Stimulated activated CD8-positive, alpha-beta memory T cell treated with anti-CD3 and anti-CD28 coated beads, Interleukin-4, amount 100 ng/mL, for 4 hours (primary cell): ENCODE results near the gene EFCC1.
"Not testable (repeated sequence)": the region's sequence is repeated elsewhere in the genome, so short reads cannot be mapped to it uniquely, and the experiment has no call there.

ENCODE experiments used
- DNase-seq, 2 donors: peaks; one replicate each; pipeline ENCODE4 v3.0.0-alpha.2; 2020; ENCODE audit warnings: low read depth in 2 of 2, low spot score in 1 of 2

The EFCC1 gene

GRCh38 chr3:129069313-129070085 is 68.4 kb downstream of the EFCC1 start:
- not testable (repeated sequence) for DNase-seq

DNA sequence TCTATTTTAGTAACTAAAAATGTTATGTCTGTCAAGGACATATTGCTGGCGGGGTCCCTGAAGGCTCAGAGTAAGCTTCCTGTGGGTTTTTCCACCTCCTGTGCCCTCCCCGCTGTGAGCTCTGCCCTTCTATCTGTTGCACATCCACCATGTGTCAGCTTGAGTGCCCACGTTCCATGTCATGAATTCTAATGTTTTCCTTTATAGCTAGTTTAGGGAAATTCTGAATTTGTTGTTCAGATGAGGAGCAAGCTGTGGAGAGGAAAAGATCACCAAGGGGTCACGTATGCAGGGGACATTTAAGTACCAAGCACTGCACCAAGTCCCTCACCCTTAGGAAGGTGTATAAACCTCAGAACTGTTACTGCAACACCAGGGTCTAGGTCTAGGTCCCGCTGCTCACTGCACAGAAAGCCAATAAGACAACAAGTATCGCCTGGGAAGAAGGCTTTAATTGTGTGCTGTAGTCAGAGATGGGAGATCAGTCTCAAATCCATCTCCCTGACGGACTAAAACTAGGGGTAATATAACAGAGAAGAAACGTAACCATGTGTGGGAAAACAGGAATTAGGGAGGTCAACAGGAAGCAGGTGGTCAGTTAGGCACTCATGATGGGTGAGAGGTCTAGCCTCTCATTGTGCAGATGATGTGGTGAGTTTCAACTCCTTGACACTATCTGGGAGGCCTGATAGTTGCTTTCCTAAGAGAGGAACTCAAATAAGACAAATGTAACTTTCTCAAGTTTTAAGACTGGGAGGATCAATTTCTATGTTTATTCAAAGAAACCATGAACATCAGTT is 69.2 kb downstream of the EFCC1 start:
- DNase-seq, result no peak

DNA sequence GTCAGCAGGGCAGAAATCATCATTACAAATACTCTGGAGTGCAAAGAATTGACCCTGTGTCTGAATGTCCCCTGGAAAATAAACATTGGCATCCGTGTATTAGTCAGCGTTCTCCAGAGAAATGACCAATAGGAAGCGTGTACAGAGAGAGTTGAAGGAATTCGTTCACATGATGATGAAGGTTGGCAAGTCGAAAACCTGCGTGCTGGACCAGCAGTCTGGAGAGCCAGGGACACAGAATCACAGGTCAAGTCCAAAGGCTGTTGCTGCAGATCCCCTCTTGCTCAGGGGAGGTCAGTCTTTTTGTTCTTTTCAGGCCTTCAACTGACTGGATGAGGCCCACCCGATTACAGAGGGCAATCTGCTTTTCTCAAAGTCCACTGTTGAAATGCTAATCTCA is 76.1 kb downstream of the EFCC1 start:
- no peak for DNase-seq

GRCh38 chr3:129078510-129078909 is 77.4 kb downstream of the EFCC1 start:
- DNase-seq, result no peak

DNA sequence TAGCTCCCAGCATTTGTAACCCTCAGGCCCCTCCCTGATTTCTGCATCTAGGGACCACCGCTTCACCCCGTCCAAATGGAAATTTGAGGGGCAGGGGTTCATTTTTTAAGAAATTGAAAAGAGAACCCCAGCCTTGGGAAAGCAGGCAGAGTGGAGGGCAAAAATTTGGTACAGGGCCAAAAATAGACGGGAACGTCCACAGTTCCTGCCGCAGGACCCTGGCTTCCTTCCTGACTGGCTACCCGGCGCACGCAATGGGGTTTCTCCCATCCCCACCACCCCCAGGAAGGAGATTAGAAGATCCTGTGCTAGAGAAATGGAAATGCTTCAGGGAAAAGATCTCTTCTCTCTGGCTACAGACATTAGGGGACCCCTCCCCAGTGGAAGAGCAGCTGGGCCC is 80.4 kb downstream of the EFCC1 start:
- no peak for DNase-seq

DNA sequence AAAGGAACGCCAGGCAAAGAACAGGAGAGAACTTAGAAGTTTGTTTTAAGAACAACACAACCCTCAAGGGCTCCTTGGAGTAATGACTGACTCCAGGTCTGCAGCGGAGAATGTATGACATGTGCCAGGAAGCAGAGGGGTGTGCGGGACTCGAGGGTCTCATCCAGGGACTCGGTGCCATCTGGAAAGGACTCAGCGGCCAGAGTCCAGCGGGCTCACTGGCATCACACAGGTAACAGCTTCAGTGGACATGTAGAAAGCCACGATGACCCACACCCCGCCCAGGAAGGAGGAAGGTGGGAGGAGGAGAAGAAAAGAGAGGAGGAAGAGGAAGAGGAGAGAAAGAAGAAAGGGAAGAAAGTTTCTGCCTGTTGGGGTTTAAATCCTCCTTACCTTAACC is 80.9 kb downstream of the EFCC1 start:
- DNase-seq, result no peak

DNA sequence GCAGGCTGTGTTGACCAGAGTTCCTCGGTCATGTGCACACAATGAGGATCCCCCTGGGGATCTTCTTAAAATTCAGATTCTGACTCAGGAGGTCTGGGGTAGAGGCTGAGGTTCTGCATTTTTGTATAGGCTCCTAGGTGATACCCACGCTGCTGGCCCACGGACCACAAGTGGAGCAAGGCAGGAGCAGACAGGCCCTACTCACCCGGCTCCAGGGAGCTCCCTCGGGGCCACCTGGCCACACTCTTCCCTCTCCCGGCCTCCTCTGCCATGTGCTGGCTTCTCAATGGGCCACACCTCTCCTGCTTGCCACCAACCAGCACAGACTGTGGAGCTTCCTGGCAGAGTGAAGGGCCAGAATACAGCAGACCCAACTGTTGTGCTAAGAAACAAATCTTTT is 83.4 kb downstream of the EFCC1 start:
- DNase-seq, result no peak

GRCh38 chr3:129085165-129085715 is 84.1 kb downstream of the EFCC1 start:
- no peak for DNase-seq

- DNase-seq, result no peak
These were observed 84.7 kb downstream of the EFCC1 start for GRCh38 chr3:129085818-129086217.

GRCh38 chr3:129087138-129087702 is 86.1 kb downstream of the EFCC1 start:
- DNase-seq, result no peak

DNA sequence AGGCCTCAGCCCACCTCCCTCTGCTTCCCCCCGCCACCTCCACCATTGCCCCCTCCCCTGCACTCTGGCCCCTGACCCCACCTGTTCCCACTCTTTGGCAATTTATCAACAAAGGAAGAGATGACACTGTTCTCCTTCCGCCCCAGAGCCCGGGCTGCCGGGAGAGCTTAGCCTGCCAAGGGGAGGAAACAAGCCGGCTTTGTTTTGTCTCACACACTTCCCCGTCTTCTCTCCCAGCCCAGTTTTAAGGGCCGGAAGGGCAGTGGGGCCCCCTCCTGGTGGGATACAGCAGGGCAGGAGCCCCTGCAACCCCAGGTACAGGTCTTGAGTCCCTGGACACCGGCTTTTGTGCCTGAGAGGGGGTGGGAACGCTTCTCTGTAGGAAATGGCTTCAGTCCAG is 86.8 kb downstream of the EFCC1 start:
- DNase-seq, result not testable (repeated sequence)

DNA sequence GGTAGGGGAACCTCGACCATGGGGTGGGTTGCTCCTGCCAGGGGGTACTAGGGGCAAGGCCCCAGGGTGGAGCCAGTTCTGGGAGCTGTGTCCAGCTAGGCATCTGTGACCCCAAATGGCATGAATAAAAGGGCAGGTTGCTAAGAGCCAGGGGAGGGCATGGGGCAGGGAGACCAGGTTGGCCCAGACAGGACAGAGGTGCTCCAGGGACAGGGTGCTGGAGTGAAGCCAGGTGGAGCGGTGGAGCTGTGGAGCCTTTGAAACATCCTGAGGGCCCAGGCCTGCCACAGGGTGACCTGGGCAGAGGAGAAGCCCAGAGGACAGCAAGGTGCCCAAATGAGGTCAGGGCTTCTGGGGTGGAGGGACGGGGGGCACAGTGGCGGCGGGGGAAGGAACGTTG is 87.2 kb downstream of the EFCC1 start:
- not testable (repeated sequence) for DNase-seq
